Muscle layer of duodenum (tissue), 2 donors: ENCODE results near the gene C14orf180.
"Not testable (repeated sequence)": the region's sequence is repeated elsewhere in the genome, so short reads cannot be mapped to it uniquely, and the experiment has no call there.

Source experiments
- H3K27ac ChIP-seq: one replicate; pipeline ENCODE4 v1.7.0; 2013; ENCODE audit warnings: mild to moderate bottlenecking, low read length
- H3K27me3 ChIP-seq: one replicate; pipeline ENCODE4 v1.7.0; 2013; ENCODE audit warnings: low read depth, mild to moderate bottlenecking, control low read depth, low read length
- H3K36me3 ChIP-seq, 2 donors: one replicate each; pipeline ENCODE4 v1.7.0; 2013; ENCODE audit warnings: low read length in 2 of 2, control low read depth in 1 of 2, mild to moderate bottlenecking in 1 of 2; ENCODE audit not compliant: insufficient read depth in 2 of 2, control insufficient read depth in 1 of 2
- H3K4me1 ChIP-seq, 2 donors: one replicate each; pipeline ENCODE4 v1.7.0; 2013; ENCODE audit warnings: low read length in 2 of 2, mild to moderate bottlenecking in 2 of 2, control low read depth in 1 of 2, moderate library complexity in 1 of 2; ENCODE audit not compliant: insufficient read depth in 2 of 2, control insufficient read depth in 1 of 2
- H3K4me3 ChIP-seq, 2 donors: one replicate each; pipeline ENCODE4 v1.7.0; 2013; ENCODE audit warnings: low read length in 2 of 2, low read depth in 1 of 2, mild to moderate bottlenecking in 1 of 2
- H3K9me3 ChIP-seq, 2 donors: one replicate each; pipeline ENCODE4 v1.7.0; 2013; ENCODE audit warnings: low read length in 2 of 2, control low read depth in 1 of 2, mild to moderate bottlenecking in 1 of 2; ENCODE audit not compliant: control insufficient read depth in 1 of 2
- donor health status: healthy.

Gene C14orf180

GRCh38 chr14:104611881-104612280 lies 32.3 kb downstream of the C14orf180 start:
- Histone ChIP-seq H3K27me3 (no peaks in the 10 kb centered on the region), H3K4me1 (no peaks in the 10 kb centered on the region), H3K36me3 (no peaks in the 10 kb centered on the region), H3K9me3 (peaks cover 0 to 5% of the 10 kb centered on the region in 2 donors), H3K27ac (no peak overlapping the region), H3K4me3 (no peak overlapping the region)

DNA sequence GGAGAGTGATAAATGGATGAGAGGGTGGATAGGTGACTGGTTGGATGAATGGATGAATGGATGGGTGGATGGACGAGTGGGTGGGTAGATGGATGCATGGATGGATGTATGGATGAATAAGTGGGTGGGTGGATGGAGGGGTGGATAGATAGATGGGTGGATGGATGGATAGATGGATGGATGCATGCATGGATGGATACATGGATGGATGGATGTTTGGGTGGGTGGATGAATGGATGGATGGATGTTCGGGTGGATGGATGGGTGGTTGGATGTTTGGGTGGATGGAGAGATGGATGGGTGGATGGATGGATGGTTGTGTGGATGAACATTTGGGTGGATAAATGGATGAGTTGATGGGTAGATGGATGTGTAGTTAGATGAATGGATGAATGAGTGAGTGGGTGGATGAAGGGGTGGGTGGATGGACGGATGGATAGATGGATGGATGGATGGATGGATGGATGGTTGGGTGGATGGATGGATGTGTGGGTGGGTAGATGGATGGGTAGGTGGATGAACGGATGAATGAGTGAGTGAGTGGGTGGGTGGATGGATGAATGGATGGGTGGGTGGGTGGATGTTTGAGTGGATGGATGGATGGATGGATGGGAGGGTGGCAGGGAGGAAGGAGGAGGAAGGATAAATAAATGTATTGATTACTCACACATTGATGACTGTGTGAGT lies 34.7 kb downstream of the C14orf180 start:
- Histone ChIP-seq H3K4me1 (no peaks in the 10 kb centered on the region), H3K9me3 (peaks cover 0 to 5% of the 10 kb centered on the region in 2 donors), H3K4me3 (no peak overlapping the region), H3K27me3 (no peaks in the 10 kb centered on the region), H3K27ac (no peak overlapping the region), H3K36me3 (no peaks in the 10 kb centered on the region)

DNA sequence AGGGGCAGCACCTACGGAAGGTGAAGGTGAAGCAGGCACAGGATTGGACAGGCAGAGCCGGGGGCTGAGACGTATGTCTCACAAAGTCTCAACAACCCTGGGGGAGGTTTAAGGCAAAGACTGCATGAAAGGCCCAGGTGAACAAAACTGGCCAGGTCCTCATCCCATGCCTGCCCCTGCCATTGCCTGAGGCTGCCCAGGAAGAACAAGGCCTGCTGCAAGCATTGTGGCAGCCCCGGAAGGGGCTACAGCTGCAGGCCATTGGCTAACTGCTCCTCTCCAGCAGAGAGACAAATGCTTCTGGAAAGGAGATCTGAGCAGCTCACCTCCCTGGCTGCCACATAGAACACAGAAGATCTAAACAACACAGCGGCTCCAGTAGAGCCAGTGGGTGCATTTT lies 45.4 kb downstream of the C14orf180 start:
- Histone ChIP-seq H3K9me3 (peaks cover 9 to 15% of the 10 kb centered on the region in 2 donors), H3K4me1 (no peaks in the 10 kb centered on the region), H3K27me3 (peaks cover 7% of the 10 kb centered on the region), H3K4me3 (no peak overlapping the region), H3K36me3 (no peaks in the 10 kb centered on the region), H3K27ac (no peak overlapping the region)

- Histone ChIP-seq H3K36me3 (no peaks in the 10 kb centered on the region), H3K4me1 (no peaks in the 10 kb centered on the region), H3K27ac (no peak overlapping the region), H3K9me3 (peaks cover 7 to 12% of the 10 kb centered on the region in 2 donors), H3K27me3 (no peaks in the 10 kb centered on the region), H3K4me3 (no peak overlapping the region)
These were observed 53.2 kb downstream of the C14orf180 start for GRCh38 chr14:104632781-104633180.

DNA sequence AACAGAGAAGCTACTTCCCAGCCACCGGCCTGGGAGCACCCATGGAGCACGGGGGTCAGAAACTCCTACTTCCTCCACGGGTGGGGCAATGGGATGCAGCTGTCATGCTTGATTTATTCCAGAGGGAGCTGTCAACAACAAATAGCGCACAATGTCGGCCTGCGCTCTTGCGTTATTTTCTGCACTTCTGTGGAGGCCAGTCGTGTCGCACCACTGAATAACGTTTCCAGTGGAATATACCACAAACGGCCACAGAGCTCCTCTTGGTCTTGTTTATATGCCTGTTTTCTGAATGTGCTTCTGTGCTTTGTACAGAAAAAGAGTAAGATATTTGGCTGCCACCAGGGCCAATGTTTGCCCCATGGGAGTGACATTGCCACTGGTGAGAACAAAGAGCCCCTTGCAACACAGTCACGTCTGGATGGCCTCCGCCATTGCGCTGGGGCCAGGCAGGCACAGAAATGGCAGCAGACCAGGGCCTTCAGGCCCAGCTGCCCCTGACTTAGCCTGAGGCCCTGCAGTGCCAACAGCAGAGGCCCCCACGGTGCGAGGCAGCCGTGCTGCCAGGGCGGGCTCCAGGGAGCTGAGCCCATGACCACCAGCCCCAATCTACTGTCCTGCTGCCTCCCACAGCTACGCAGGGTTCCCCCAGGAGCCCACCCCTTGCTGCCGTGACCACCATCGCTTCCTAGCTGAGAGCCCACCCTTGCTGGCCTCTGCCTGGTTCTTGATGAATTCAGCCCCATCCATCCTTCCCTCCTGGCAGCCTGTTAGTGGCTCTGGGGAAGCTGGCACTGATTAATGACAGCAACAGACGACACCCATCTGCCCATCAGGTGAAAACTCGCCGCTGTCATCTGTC lies 53.9 kb downstream of the C14orf180 start:
- H3K4me1 ChIP-seq = no peaks in the 10 kb centered on the region
- no peak overlapping the region for H3K4me3 ChIP-seq
- H3K36me3 ChIP-seq = no peaks in the 10 kb centered on the region
- peaks cover 4 to 7% of the 10 kb centered on the region in 2 donors for H3K9me3 ChIP-seq
- no peaks in the 10 kb centered on the region for H3K27me3 ChIP-seq
- H3K27ac ChIP-seq = no peak overlapping the region

DNA sequence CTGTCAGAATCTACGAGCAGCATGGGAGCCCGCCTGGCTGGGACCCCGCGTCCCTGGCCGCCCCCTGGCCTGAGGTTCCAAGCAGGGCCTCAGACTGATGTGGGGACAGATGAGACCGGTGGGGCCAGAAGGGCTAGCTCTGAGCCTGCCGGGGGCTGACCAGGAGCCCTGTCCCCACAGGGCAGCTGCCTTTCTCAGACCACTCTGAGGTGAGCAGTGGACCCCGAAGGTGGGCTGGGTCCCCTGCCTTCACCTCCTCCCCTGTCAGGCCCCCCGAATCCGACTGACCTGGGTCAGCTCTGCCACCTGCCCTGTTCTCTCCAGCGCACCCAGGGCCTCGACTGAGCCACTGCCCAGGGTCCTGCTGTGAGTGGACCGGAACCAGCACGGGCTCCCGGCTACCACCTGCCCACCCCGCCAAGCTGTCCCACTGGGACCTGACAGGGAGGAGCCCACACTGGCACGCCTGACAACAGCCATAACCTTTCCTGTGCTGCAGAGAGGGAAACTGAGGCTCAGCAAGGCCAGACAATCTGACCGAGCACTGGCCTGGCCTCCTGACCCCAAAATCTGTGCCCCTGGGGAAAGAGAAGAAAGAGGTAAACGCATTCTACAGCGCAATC lies 54.7 kb downstream of the C14orf180 start:
- Histone ChIP-seq H3K27me3 (no peaks in the 10 kb centered on the region), H3K4me1 (no peaks in the 10 kb centered on the region), H3K9me3 (peaks cover 0 to 2% of the 10 kb centered on the region in 2 donors), H3K36me3 (no peaks in the 10 kb centered on the region), H3K4me3 (no peak overlapping the region), H3K27ac (no peak overlapping the region)

DNA sequence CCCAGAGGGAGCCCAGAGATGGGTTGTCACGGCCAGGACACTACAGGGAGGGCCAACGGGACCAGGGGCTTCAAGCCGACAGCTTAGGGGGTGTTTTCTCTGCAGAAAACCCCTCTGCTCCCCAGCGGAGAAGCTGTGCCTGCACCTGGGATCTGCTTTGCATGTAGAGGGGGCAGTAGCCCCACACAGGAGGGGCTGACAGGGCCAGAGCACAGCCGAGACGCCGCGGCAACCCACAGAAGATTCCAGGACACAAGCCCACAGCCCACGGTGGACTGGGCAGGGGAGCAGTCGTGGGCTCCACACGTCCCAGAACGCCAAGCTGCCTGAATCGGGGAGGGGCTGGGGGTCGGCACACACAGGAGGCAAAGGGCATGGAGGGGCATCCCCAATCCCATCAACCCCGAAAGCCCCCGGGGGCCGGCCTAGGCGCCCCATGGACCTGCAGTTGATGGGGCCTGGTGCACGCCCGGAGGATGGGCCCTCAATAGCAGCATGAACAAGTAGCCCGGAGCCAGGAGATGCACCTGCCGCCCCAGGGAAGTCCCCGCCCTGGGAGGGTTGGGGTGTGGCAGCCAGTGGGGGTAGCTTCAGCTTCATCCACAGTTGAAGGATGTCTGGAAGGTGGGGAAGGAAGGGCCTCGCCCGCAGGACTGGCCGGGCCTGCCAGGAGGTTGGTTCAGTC lies 55.5 kb downstream of the C14orf180 start:
- Histone ChIP-seq H3K27me3 (no peaks in the 10 kb centered on the region), H3K4me1 (no peaks in the 10 kb centered on the region), H3K4me3 (no peak overlapping the region), H3K9me3 (no peaks in the 10 kb centered on the region), H3K27ac (no peak overlapping the region), H3K36me3 (no peaks in the 10 kb centered on the region)

DNA sequence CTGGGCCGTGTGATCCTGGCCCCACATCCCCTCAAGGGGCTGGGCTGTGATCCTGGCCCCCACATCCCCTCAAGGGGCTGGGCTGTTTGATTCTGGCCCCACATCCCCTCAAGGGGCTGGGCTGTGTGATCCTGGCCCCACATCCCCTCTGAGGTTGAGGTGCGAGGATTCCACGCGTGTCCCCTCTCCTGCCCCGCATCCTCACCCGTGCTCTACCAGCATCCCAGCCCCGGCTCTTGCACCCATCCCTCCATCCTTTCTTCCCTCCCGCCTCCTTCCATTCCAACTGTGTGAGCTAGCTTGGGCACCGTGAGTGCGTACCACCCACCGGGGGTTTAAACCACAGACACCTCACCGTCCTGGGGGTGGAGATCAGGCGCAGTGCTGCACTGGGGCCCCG lies 56.2 kb downstream of the C14orf180 start:
- Histone ChIP-seq H3K27me3 (no peaks in the 10 kb centered on the region), H3K4me3 (no peak overlapping the region), H3K4me1 (no peaks in the 10 kb centered on the region), H3K36me3 (no peaks in the 10 kb centered on the region), H3K9me3 (no peaks in the 10 kb centered on the region), H3K27ac (no peak overlapping the region)

DNA sequence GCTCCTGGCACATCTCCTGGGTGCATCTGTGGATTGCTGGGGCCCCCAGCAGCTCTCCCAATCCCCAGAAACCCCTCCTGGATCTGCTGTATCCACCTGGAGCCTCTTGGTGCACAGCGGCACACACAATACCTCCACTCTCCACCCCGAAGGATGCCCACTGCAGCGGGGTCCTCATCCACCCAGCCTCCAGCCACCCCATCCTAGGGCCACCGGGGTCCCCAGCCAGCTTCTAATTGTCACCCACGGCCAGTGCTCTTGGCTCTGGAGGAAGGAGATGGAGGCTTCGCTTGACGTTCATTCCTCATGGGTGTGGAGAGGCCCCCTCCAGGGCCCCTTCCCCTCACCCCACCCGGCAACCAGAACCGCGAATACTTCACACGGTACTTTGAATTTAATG lies 56.6 kb downstream of the C14orf180 start:
- no peak overlapping the region for H3K4me3 ChIP-seq
- H3K36me3 ChIP-seq = no peaks in the 10 kb centered on the region
- H3K27me3 ChIP-seq = no peaks in the 10 kb centered on the region
- H3K27ac ChIP-seq = no peak overlapping the region
- H3K9me3 ChIP-seq = no peaks in the 10 kb centered on the region
- no peaks in the 10 kb centered on the region for H3K4me1 ChIP-seq

DNA sequence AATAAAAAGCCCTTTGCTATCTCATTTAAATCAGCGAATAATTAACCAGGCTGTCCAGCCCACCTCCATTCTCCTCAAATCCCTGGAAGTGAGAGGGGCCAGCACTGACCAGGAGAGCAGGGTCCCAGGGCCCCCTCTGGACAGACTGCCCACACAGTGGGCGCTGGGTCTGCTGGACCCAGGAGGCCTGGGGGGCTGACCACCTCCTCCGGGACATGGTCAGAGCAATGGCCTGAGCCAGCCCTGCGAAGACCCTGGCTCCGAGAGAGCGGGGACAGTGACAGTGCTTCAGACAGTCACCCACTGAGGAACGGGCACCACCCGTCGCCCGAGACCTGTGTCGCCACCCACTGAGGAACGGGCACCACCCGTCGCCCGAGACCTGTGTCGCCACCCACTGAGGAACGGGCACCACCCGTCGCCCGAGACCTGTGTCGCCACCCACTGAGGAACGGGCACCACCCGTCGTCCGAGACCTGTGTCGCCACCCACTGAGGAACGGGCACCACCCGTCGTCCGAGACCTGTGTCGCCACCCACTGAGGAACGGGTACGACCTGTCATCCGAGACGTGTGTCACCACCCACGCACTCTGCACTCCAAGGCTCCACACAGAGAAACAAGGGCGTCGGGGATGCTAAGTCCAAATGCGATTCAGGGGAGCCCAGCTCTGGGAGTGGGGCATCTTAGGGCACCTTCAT lies 57.4 kb downstream of the C14orf180 start:
- H3K27ac ChIP-seq, H3K36me3 ChIP-seq, H3K4me1 ChIP-seq, H3K4me3 ChIP-seq, H3K27me3 ChIP-seq, H3K9me3 ChIP-seq: not testable (repeated sequence)
